AG20443 (cell line): ENCODE data around the gene C15orf62.

Experiments
- DNase-seq: peaks from one replicate; pipeline ENCODE4 v3.0.0; 2012; ENCODE audit warnings: low spot score, mixed read lengths

C15orf62 gene

GRCh38 chr15:40815042-40815698 is 45.4 kb downstream of the C15orf62 start:
- no peak for DNase-seq

GRCh38 chr15:40819048-40819447 is 49.3 kb downstream of the C15orf62 start:
- DNase-seq = no peak

- no peak for DNase-seq
Measured at GRCh38 chr15:40821195-40821594, 51.4 kb downstream of the C15orf62 start.
